Fibroblast of peridontal ligament (primary cell): ENCODE measurements around the gene MECR.

Experiments
- DNase-seq: peaks from one replicate; pipeline ENCODE4 v3.0.0-alpha.2; 2010; ENCODE audit errors: extremely low read depth

The MECR gene

GRCh38 chr1:29202053-29202452 lies 28.7 kb downstream of the MECR start:
- DNase-seq = no peak

GRCh38 chr1:29201595-29202051 lies 29.1 kb downstream of the MECR start:
- DNase-seq = no peak

- DNase-seq = no peak
Observed at GRCh38 chr1:29200906-29201594, 29.7 kb downstream of the MECR start.

- DNase-seq = no peak
Observed at GRCh38 chr1:29197993-29198392, 32.7 kb downstream of the MECR start.

GRCh38 chr1:29197590-29197924 lies 33.2 kb downstream of the MECR start:
- DNase-seq = peak; percentile 56

GRCh38 chr1:29196863-29197589 lies 33.7 kb downstream of the MECR start:
- DNase-seq = peak; percentile 98

- DNase-seq = no peak
Observed at GRCh38 chr1:29195881-29196291, 34.8 kb downstream of the MECR start.

GRCh38 chr1:29193879-29194455 lies 36.8 kb downstream of the MECR start:
- no peak for DNase-seq

GRCh38 chr1:29190718-29191117 lies 40.0 kb downstream of the MECR start:
- no peak for DNase-seq

- DNase-seq = no peak
Observed at GRCh38 chr1:29186707-29187106, 44.0 kb downstream of the MECR start.

- DNase-seq = no peak
Observed at GRCh38 chr1:29186252-29186651, 44.5 kb downstream of the MECR start.

GRCh38 chr1:29183287-29183686 lies 47.4 kb downstream of the MECR start:
- no peak for DNase-seq

- DNase-seq = peak; percentile 97
Observed at GRCh38 chr1:29181413-29182225, 49.1 kb downstream of the MECR start, which contains the start of gene SRSF4. TSS of gene SRSF4 (minus strand) at chr1:29181900. CDS start at chr1:29181752, 148 bp downstream.

GRCh38 chr1:29180497-29181412 lies 50.0 kb downstream of the MECR start:
- peak; percentile 46 for DNase-seq

- DNase-seq = peak; percentile 58
Observed at GRCh38 chr1:29179641-29180184, 51.0 kb downstream of the MECR start.

GRCh38 chr1:29177022-29177705 lies 53.6 kb downstream of the MECR start:
- no peak for DNase-seq

- peak; percentile 51 for DNase-seq
Observed at GRCh38 chr1:29176576-29176975, 54.2 kb downstream of the MECR start.

GRCh38 chr1:29172415-29172939 lies 58.3 kb downstream of the MECR start:
- DNase-seq = no peak

- no peak for DNase-seq
Observed at GRCh38 chr1:29171521-29171920, 59.2 kb downstream of the MECR start.

GRCh38 chr1:29171089-29171488 lies 59.6 kb downstream of the MECR start:
- DNase-seq = peak; percentile 75
